OCI-M1 (cell line): Measurements from ENCODE around the gene MGMT.

Source experiments
- DNase-seq: peaks from one replicate; lab custom pipeline; 2025; lab: John Stamatoyannopoulos, UW

The MGMT gene

DNA sequence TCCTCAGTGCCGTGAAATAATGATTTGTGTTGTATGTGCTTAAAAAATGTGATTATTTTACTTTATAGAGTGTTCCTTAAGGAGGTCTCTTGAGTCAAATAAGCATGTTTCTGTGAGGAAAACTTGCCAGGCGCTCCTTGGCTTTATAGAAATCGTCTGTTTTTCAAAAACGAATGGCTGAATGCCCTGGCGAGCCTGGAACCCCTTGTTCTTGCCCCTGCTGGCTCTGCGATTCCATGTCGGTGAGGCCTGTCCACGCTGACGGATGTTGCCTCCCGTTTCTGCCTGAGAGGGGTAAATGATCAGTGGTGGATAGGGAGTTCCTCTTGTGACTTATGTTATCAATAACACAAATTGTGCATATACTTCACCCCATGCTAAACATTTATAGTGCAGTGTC is 75.5 kb downstream of the MGMT start:
- DNase-seq = no peak

GRCh38 chr10:129544205-129545202 is 77.5 kb downstream of the MGMT start:
- DNase-seq = no peak

DNA sequence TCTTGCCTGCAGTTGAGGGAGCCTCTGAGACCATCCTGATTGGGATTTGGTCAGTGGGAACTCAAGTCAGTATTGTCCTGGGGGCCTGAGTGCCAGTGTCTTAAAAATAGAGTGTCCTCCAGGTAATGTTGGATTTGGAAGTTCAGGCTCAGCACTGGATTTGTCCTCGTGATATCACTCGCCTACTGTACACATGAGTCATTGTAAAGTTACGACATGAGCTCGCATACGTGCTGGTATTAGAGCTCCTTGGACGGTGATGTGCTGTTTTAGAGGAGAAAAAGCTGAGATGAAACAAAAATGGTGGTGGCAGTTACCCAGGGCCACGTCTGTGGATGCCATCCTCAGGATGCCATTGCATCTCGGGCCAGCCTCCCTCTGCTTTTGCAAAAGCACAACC is 78.2 kb downstream of the MGMT start:
- no peak for DNase-seq

DNA sequence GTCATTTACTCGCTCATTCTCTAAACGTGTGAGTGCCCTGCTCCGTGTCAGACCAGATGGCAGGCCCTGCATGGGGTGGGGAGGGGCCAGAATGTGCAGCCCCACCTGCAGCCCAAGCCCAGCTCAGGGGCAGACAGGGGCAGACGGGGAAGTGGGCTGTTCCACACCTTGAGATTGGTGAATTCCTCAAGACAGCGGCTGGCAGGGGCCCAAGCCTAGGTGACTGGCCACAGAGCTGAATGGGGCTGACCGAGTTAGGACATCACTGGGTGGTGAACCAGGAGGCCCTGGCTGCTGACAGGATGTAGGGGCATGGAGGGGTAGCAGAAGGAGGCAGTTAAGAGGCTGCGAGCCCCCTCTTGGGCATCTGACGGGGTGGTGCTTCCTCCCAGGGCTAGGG is 79.1 kb downstream of the MGMT start:
- no peak for DNase-seq

GRCh38 chr10:129547608-129548007 is 80.6 kb downstream of the MGMT start:
- DNase-seq = no peak

GRCh38 chr10:129548600-129548999 is 81.6 kb downstream of the MGMT start:
- DNase-seq = no peak

- DNase-seq = no peak
Observed at GRCh38 chr10:129550076-129550475, 83.0 kb downstream of the MGMT start.

DNA sequence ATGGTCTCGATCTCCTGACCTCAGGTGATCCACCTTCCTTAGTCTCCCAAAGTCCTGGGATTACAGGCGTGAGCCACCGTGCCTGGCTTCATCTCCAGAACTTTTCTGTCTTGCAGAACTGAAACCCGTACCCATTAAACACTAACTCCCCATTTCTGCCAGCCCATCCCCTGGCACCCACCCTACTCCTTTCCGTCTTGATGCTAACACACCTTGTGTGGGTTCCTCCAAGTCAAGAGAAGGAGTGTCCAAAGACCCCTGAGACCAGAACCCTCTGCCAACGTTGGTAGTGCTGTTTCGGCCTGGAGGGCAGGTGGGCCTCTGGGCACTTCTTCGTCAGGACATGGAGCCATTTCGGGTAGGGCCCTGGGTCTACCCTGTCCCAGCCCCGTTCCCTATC is 83.6 kb downstream of the MGMT start:
- DNase-seq = no peak

DNA sequence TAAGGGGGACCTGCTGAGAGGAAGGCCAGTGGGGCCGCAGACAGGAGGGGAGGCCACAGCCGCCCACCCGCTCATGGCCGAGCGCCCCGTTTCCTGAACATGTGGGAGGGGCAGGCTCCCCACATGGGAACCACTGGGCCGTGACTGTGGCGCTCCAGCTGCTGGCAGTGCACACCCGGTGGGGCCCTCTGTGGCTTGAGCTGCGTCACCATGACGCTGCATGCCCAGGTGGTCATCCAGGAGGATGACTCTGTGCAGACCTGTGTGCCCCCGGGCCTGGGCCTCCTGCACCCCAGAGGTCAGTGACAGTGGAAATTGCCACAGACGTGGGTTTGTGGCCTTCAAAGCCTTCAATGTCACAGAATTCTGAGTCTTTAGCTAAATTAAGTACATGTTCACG is 85.1 kb downstream of the MGMT start:
- DNase-seq = no peak

- no peak for DNase-seq
Observed at GRCh38 chr10:129553928-129554327, 86.9 kb downstream of the MGMT start.

DNA sequence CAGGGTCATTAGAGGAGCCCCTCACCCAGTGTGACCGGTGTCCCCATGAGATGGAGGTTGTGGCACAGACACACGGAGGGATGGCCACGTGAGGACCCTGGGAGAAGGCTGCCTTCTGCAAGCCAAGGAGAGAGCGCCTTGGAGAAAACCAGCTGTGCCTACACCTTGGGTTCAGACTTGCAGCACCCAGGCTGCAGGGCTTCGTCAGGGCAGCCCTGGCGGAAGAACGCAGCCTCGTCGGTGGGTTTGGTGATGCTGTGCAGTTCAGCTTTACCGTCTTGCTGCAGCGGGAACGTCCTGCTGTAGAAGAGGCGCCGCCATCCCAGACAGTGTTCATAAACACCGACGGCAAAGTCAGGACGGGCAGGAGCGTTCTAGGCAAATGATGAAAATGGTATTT is 89.3 kb downstream of the MGMT start:
- DNase-seq = no peak

- DNase-seq = no peak
Observed at GRCh38 chr10:129560361-129560760, 93.3 kb downstream of the MGMT start.

DNA sequence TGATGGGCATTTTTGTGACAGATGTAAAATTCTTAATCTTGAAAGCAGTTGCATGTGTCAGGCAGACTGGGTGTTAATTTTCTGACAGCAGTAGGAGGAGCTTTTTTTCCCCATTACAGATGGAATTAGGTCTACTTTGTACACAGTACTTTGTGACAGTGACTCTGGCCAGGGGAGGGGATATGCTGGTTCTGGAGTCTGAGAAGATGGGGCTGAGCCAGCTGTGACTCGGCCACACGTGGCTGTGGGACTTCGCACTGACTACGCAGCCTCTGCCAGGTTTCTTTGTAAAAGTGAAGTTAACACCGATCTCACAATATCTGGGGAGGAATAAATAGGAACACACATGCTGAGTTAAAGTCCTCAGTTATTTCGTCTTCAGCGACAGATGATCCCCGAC is 95.4 kb downstream of the MGMT start:
- no peak for DNase-seq

GRCh38 chr10:129564923-129565322 is 97.9 kb downstream of the MGMT start:
- DNase-seq = no peak

- DNase-seq = no peak
Observed at GRCh38 chr10:129568583-129569344, 101.7 kb downstream of the MGMT start.

DNA sequence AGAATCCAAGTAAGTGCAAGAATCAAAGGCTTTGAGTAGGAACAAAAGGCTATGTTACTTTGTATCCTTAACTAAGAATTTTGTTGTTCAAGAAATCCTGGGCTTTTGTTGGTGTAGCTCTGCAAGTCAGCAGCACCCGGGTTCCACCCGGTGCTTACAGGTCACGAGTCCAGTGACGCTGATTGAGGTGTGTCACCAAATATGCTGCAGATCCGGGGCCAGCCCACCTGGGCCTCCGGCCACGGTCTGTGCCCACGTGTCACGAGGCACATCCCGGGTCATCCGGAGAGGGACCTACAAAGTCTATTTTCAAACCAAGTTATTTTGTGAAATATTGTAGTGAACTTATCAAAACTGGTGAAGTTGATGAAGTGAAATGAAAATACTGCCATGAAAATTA is 103.1 kb downstream of the MGMT start:
- no peak for DNase-seq

DNA sequence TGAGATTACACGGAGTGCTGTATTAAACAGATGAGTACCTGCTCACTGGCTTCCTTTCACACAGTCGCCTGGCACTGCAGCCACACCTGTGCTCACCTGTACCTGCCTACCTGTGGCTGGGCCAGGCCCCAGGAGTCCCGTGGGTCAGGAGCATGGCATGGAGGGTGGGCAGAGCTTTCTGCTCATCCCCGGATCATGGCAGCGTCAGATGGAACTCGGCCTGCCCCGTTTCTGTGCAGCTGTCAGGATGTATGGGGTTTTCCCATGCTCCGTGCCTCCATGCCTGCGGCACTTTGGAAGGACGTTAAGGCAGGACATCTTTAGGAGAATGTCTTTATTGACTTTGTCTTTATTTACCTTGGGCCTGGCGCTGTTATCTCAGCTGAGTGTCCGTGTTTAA is 112.2 kb downstream of the MGMT start:
- no peak for DNase-seq

DNA sequence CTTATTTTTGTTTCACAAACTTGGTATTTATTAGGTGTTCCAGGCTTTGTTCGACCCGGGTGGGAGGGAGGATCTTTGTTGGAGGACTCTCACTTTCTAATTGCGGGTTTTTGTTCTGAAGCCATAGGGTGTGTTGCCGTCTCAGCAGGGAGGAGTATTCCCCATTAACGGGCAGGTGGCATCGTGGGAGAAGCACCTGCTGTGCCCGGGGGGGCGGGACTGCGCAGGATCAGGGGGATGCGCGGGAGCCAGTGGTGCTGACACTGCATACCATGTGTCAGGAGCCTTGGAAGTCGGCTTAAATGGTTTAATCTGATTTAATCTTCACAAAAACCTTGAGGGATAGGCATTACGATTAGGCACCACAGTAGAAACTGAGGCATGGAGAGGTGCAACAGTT is 113.0 kb downstream of the MGMT start:
- no peak for DNase-seq

- no peak for DNase-seq
Observed at GRCh38 chr10:129580901-129581300, 113.9 kb downstream of the MGMT start.

GRCh38 chr10:129581827-129582411 is 114.9 kb downstream of the MGMT start:
- DNase-seq = no peak

DNA sequence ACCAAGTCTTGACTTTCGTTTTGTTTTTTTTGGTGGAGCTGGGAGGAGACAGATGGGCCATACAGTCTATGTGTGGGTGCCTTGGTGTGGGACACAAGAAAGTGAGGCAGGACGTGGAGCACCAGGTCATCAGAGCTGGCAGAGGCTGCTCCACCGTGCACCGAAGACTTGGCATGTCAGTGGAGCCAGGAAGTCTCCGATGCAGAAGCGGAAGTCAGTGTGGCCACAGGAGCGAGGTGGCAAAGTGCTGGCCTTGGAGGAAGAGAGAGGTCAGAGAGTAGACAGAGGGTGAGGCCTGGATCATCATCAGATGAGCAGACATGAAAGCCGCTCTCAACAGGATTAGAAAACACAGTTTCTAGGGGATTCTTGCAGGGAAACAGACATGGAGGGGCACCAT is 116.8 kb downstream of the MGMT start:
- no peak for DNase-seq

DNA sequence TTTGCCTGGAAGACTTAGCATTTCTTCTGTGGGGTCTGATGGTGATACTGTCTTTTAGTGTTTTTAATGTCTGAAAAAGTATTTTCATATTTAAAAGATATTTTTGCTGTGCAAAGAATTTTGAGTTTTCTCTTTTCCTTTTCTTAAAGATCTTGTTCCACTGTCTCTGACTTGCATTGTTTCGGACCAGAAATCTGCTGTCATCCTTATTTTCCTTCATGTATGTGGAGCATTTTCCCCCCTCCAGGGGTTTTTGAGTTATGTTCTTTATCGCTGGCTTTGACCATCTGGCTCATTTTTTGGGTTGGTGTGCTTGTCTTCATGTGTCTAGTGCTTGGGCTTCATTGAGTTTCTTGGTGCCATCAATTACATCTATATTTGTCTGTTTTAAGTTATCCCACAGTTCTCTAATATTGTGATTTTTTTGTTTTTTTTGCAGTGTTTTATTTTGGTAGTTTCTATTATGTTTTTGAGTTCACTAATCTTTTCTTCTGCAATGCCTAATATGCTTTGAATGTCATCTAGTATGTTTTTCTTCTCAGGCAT is 119.9 kb downstream of the MGMT start:
- peak; percentile 5 for DNase-seq

DNA sequence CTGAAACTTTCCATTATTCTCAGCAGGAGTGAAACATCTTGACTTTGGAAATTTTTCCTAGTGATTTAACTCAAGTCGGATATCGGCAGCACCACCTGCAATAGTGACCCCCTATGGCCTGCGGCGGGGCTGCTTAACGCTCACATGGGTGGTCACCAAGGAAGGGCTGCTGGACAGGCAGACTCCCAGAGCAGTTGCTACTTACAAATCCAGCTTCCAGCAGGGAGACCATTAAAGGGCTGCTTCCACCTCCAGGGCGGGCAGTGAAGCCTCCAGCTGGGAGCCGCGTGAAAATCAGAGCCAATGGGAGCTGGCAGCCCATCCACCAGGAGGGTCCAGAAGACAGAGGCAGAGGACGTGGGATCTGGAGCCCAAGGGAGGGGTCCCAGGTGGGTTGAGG is 122.5 kb downstream of the MGMT start:
- no peak for DNase-seq
